Measurements from ENCODE around the gene SYT15B. TPM values are rescaled to one million over a fixed set of nuclear protein-coding genes. Genes with fewer than 3 reads are reported as not detected.
"Not testable (repeated sequence)": the region's sequence is repeated elsewhere in the genome, so short reads cannot be mapped to it uniquely, and the experiment has no call there.

SYT15B gene
- total RNA-seq, 1 donor from 2014 or later: 0.23 TPM

DNA sequence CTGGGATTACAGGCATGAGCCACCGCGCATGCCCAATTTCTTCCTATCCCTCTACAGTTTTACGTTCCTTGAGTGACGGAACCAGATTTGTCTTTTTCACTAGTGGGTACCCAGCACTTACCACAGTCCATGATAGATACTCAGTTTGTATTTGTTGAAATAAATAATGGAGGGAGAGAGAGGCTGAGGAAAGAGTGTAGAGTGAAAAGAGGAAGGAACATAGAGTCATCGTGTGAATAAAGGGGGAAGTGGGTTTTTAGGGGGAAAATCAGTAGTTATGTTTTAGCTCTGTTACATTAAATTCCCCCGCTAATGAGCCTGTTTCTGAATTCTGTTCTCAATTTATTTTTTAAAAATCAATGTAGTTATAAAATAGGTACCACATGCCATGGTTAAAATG, 37.7 kb downstream of the SYT15B start:
- not testable (repeated sequence) for DNase-seq (ENCODE audit: low spot score)

DNA sequence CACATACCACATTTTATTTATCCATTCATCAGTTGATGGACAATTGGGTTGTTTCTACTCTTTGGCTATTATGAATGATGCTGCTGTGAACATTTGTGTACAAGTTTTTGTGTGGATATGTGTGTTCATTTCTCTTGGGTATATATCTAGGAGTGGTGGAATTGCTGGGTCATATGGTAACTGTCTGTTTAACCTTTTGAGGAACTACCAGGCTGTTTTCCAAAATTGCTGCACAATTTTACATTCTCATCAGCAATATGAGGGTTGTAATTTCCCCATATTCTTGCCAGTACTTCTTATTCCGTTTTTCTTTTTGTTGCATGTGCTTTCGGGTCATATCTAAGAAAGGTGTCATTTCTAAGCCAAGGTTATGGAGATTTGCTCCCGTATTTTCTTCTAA, 38.3 kb downstream of the SYT15B start:
- DNase-seq (ENCODE audit: low spot score): not testable (repeated sequence)

DNA sequence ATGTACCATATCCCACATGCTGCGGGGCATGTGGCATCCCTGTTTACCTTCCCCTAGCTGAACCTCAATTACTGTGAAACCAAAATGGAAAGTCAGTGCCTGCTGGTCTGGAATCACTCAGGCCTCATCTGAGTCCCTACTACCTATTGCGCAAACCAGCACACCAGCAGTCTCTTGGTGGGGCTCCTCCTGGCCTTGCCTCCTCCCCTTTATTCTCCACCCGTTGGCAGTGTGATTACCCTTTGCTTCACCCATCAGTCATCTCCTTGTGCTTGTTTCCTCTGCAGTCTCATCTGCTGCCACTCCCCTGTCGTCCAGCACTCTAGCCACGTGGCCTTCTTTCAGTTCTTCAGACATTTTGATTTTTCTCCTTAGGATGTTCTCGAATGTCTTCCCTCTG, 39.3 kb downstream of the SYT15B start:
- not testable (repeated sequence) for DNase-seq (ENCODE audit: low spot score)

DNA sequence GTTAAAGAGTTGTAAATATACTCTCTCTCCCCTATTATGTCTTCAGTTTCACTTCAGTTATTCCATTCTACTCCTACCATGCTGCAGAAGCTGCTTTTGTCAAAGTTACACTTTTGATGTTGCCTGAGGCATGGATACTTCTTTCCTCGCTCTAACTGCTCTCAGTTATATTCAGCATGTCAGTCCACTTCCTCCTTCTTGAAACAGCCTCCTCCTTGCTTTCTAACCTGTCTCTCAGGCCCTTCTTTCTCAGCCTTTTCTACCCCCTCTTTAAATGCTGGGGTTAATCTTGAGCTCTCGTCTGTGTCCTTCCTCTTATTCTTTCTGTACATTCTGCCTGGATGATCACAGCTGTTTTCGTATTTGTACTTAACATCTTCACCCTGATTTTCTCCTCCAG, 40.0 kb downstream of the SYT15B start:
- DNase-seq (ENCODE audit: low spot score): not testable (repeated sequence)

DNA sequence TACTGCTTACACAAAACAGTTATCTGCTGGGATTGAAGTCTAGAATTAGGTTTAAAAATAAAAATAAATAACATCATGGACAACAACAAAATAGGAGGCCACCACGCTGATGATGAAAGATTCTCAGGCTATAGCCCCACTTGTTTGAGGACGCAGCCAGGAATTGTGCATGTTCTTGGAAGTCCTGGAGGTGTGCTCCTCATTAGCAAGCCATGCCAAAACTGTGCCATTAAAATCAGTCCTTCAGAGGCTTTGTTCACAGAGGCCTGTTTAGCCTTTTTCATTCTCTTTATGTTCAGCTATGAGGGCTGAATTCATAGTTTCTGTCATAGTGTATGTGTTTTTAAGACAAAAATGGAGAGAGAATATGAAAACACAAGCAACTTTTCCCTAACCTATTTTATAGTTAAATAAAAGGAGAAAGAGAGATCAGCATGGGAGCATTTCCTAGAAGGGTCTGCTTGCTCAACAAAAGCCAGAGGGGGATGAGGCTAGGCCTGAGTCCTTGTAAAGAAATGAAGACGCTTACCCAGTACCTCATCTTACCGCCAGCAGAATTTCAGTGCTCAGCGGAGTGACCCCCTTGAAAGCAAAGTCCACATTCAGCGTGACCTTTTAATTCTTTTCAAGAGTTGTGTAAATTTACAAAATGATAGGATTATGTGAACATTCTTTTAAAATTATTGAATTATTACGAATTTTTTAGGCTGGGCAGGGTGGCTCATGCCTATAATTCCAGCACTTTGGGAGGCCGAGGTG, 46.2 kb downstream of the SYT15B start:
- not testable (repeated sequence) for DNase-seq (ENCODE audit: low spot score)

Other genes starting within 250 kb of the SYT15B start
- 10.8 TPM for gene AGAP9, start 240.0 kb downstream of the SYT15B start, total RNA-seq
- 0.66 TPM for gene NPY4R2, start 155.1 kb upstream of the SYT15B start, total RNA-seq
- not detected for gene FAM25C, start 236.2 kb upstream of the SYT15B start, total RNA-seq

All from mucosa of gallbladder (tissue), 1 donor.